Activated CD8-positive, alpha-beta memory T cell treated with anti-CD3 and anti-CD28 coated beads, Interleukin-2, amount 10 ng/mL, durations not matched to agents 7 days and 5 days (primary cell): Measurements from ENCODE around the gene NAGPA. TPM values are rescaled to one million over a fixed set of nuclear protein-coding genes. Genes with fewer than 3 reads are reported as not detected.
A peak's percentile ranks its signal among the peaks of the same experiment; 100 is the strongest.
"Not testable (repeated sequence)": the region's sequence is repeated elsewhere in the genome, so short reads cannot be mapped to it uniquely, and the experiment has no call there.

ENCODE experiments used
- ATAC-seq: fragments of 150-1000 bp; cut with Tn5 transposase; one replicate; pipeline ENCODE4 v1.10.0; 2021; ENCODE audit warnings: moderate library complexity
- CTCF ChIA-PET: fragments of 350-600 bp; sonication (Branson Sonifier 250); formaldehyde crosslinking; loops from one replicate; lab custom pipeline; 2021; ENCODE audit warnings: antibody characterized with exemption; lab: Charles Lee
- DNase-seq: peaks from one replicate; pipeline ENCODE4 v3.0.0-alpha.2; 2020
- H3K27ac Mint-ChIP-seq: one replicate; pipeline ENCODE4 v1.8.0; 2021; ENCODE audit warnings: mild to moderate bottlenecking, mixed read lengths
- H3K27me3 Mint-ChIP-seq: one replicate; pipeline ENCODE4 v1.8.0; 2021; ENCODE audit warnings: mixed read lengths
- H3K36me3 Mint-ChIP-seq: one replicate; pipeline ENCODE4 v1.8.0; 2021; ENCODE audit warnings: mild to moderate bottlenecking, mixed read lengths
- H3K4me1 Mint-ChIP-seq: one replicate; pipeline ENCODE4 v1.8.0; 2021; ENCODE audit warnings: mixed read lengths
- H3K4me3 Mint-ChIP-seq: one replicate; pipeline ENCODE4 v1.8.0; 2021; ENCODE audit warnings: mild to moderate bottlenecking, moderate library complexity, mixed read lengths
- H3K9me3 Mint-ChIP-seq: one replicate; pipeline ENCODE4 v1.8.0; 2022; ENCODE audit warnings: low read depth, mixed read lengths
- total RNA-seq, 2 experiments: library from RNA; stranded (reverse); gene quantifications; one replicate each; pipeline ENCODE4 v1.2.3, GENCODE V29; 2021

The NAGPA gene
- 10 to 100 TPM in 1 of 2 experiments, 1 to 10 TPM in 1; 9.7 to 12.1 TPM for total RNA-seq

GRCh38 chr16:5033256-5034166 is at the start of gene NAGPA:
Gene NAGPA, minus strand, starts transcription at chr16:5033935. Its CDS starts 21 bp downstream, at chr16:5033914.
- Mint-ChIP-seq H3K9me3 (no peaks in the 10 kb centered on the region), H3K4me1 (peaks cover 17% of the 10 kb centered on the region), H3K27me3 (no peaks in the 10 kb centered on the region), H3K27ac (peak within 1 kb of the TSS; percentile 80), H3K4me3 (peak within 1 kb of the TSS; percentile 85), H3K36me3 (no peaks in the 10 kb centered on the region)
- CTCF ChIA-PET: interaction anchor here (1.0 to 1.5 kb wide), 5 partner anchors 9 to 60 kb away, joined by 3 to 6 read pairs (median 5); no protein-coding TSS in a partner anchor
- DNase-seq (peak; percentile 91), ATAC-seq (peak; percentile 96)

GRCh38 chr16:5080996-5081395 is 47.3 kb upstream of the NAGPA start:
- not testable (repeated sequence) for DNase-seq, H3K9me3 Mint-ChIP-seq, H3K27ac Mint-ChIP-seq, H3K4me3 Mint-ChIP-seq, H3K27me3 Mint-ChIP-seq, ATAC-seq
- peaks cover 17% of the 10 kb centered on the region for H3K36me3 Mint-ChIP-seq
- CTCF ChIA-PET: interaction anchor here (2.1 kb wide), 1 partner anchor 10 kb away, joined by 9 read pairs; the partner anchor contains the start of gene ALG1
- H3K4me1 Mint-ChIP-seq: peaks cover 13% of the 10 kb centered on the region

GRCh38 chr16:5080461-5080860 is 46.7 kb upstream of the NAGPA start:
- H3K4me3 Mint-ChIP-seq, H3K27ac Mint-ChIP-seq, H3K9me3 Mint-ChIP-seq, DNase-seq, CTCF ChIA-PET, H3K27me3 Mint-ChIP-seq, ATAC-seq: not testable (repeated sequence)
- Mint-ChIP-seq H3K36me3 (peaks cover 20% of the 10 kb centered on the region), H3K4me1 (peaks cover 13% of the 10 kb centered on the region)

- H3K4me3 Mint-ChIP-seq: no peak overlapping the region
- DNase-seq: no peak
- no peaks in the 10 kb centered on the region for H3K27me3 Mint-ChIP-seq
- no peaks in the 10 kb centered on the region for H3K9me3 Mint-ChIP-seq
- peaks cover 23% of the 10 kb centered on the region for H3K36me3 Mint-ChIP-seq
- H3K27ac Mint-ChIP-seq: no peak overlapping the region
- CTCF ChIA-PET: no interaction called here
- ATAC-seq: no peak
- H3K4me1 Mint-ChIP-seq: peaks cover 14% of the 10 kb centered on the region
Observed at GRCh38 chr16:5078626-5079025, 44.9 kb upstream of the NAGPA start.

- ATAC-seq (no peak), DNase-seq (no peak)
- CTCF ChIA-PET: interaction anchor here (0.7 to 2.4 kb wide), 2 partner anchors 15 to 371 kb away, joined by 3 to 8 read pairs; no protein-coding TSS in a partner anchor
- Mint-ChIP-seq H3K27me3 (no peaks in the 10 kb centered on the region), H3K36me3 (peaks cover 21% of the 10 kb centered on the region), H3K9me3 (no peaks in the 10 kb centered on the region), H3K27ac (no peak overlapping the region), H3K4me3 (no peak overlapping the region), H3K4me1 (peaks cover 23% of the 10 kb centered on the region)
Observed at GRCh38 chr16:5077304-5077703, 43.6 kb upstream of the NAGPA start.

- Mint-ChIP-seq H3K36me3 (peaks cover 21% of the 10 kb centered on the region), H3K9me3 (peaks cover 3% of the 10 kb centered on the region), H3K27ac (no peak overlapping the region), H3K4me3 (no peak overlapping the region), H3K27me3 (no peaks in the 10 kb centered on the region), H3K4me1 (peaks cover 28% of the 10 kb centered on the region)
- CTCF ChIA-PET: interaction anchor here (1.2 to 2.4 kb wide), 3 partner anchors 9 to 19 kb away, joined by 4 to 8 read pairs (median 7); no protein-coding TSS in a partner anchor
- no peak for DNase-seq
- no peak for ATAC-seq
Observed at GRCh38 chr16:5075637-5076036, 41.9 kb upstream of the NAGPA start.

GRCh38 chr16:5073771-5074170 is 40.0 kb upstream of the NAGPA start:
- Mint-ChIP-seq H3K4me1 (peaks cover 28% of the 10 kb centered on the region), H3K36me3 (peaks cover 20% of the 10 kb centered on the region)
- not testable (repeated sequence) for ATAC-seq, DNase-seq, H3K27ac Mint-ChIP-seq, H3K27me3 Mint-ChIP-seq, H3K4me3 Mint-ChIP-seq, H3K9me3 Mint-ChIP-seq
- CTCF ChIA-PET: interaction anchor here (0.6 to 2.1 kb wide), 3 partner anchors 11 to 20 kb away, joined by 3 to 7 read pairs (median 4); no protein-coding TSS in a partner anchor

GRCh38 chr16:5073279-5073629 is 39.5 kb upstream of the NAGPA start:
- Mint-ChIP-seq H3K4me3 (peak overlapping the region; percentile 98), H3K4me1 (peaks cover 28% of the 10 kb centered on the region), H3K36me3 (peaks cover 20% of the 10 kb centered on the region), H3K27ac (peak overlapping the region; percentile 24), H3K27me3 (no peaks in the 10 kb centered on the region), H3K9me3 (peaks cover 3% of the 10 kb centered on the region)
- CTCF ChIA-PET: interaction anchor here (0.6 to 2.3 kb wide), 3 partner anchors 11 to 19 kb away, joined by 3 to 8 read pairs (median 7); no protein-coding TSS in a partner anchor
- ATAC-seq (no peak), DNase-seq (no peak)

- no peak for DNase-seq
- CTCF ChIA-PET: interaction anchor here (1.0 to 3.1 kb wide), 6 partner anchors 9 to 116 kb away, joined by 3 to 9 read pairs (median 6); no protein-coding TSS in a partner anchor
- Mint-ChIP-seq H3K36me3 (peaks cover 20% of the 10 kb centered on the region), H3K4me1 (peaks cover 28% of the 10 kb centered on the region), H3K4me3 (peak overlapping the region; percentile 98), H3K27ac (peak overlapping the region; percentile 96), H3K27me3 (no peaks in the 10 kb centered on the region), H3K9me3 (peaks cover 3% of the 10 kb centered on the region)
- ATAC-seq: no peak
Observed at GRCh38 chr16:5072334-5073278, 38.9 kb upstream of the NAGPA start.

- ATAC-seq: peak; percentile 94
Observed at GRCh38 chr16:5071681-5072333, 38.1 kb upstream of the NAGPA start, which contains the start of gene ALG1. Gene ALG1, plus strand, starts transcription at chr16:5071843. Its CDS starts 7 bp downstream, at chr16:5071850.

GRCh38 chr16:5071341-5071680 is 37.6 kb upstream of the NAGPA start:
- CTCF ChIA-PET: interaction anchor here (1.0 to 3.1 kb wide), 5 partner anchors 8 to 115 kb away, joined by 3 to 9 read pairs (median 4); no protein-coding TSS in a partner anchor
- Mint-ChIP-seq H3K4me1 (peaks cover 28% of the 10 kb centered on the region), H3K36me3 (peaks cover 17% of the 10 kb centered on the region), H3K9me3 (peaks cover 3% of the 10 kb centered on the region), H3K4me3 (peak overlapping the region; percentile 98), H3K27ac (peak overlapping the region; percentile 96), H3K27me3 (no peaks in the 10 kb centered on the region)
- ATAC-seq (no peak), DNase-seq (no peak)

More at GRCh38 chr16:5071681-5072333, 38.1 kb upstream of the NAGPA start, which contains the start of gene ALG1:
- H3K4me1 Mint-ChIP-seq: peaks cover 28% of the 10 kb centered on the region
- no peaks in the 10 kb centered on the region for H3K27me3 Mint-ChIP-seq
- peak within 1 kb of the TSS; percentile 96 for H3K27ac Mint-ChIP-seq
- CTCF ChIA-PET: interaction anchor here (1.0 to 3.1 kb wide), 6 partner anchors 9 to 116 kb away, joined by 3 to 9 read pairs (median 6); no protein-coding TSS in a partner anchor
- peaks cover 20% of the 10 kb centered on the region for H3K36me3 Mint-ChIP-seq
- peaks cover 3% of the 10 kb centered on the region for H3K9me3 Mint-ChIP-seq
- H3K4me3 Mint-ChIP-seq: peak within 1 kb of the TSS; percentile 98
- DNase-seq: peak; percentile 92
